Measurements from ENCODE around the gene B4GALNT3. TPM values are rescaled to one million over a fixed set of nuclear protein-coding genes. Genes with fewer than 3 reads are reported as not detected.

B4GALNT3 gene
- total and polyA plus RNA-seq, 2 of the 13 experiments (the other 11 are each of a cell fraction or from before 2014, with no cell fraction given) = 3.2 to 4.4 TPM

DNA sequence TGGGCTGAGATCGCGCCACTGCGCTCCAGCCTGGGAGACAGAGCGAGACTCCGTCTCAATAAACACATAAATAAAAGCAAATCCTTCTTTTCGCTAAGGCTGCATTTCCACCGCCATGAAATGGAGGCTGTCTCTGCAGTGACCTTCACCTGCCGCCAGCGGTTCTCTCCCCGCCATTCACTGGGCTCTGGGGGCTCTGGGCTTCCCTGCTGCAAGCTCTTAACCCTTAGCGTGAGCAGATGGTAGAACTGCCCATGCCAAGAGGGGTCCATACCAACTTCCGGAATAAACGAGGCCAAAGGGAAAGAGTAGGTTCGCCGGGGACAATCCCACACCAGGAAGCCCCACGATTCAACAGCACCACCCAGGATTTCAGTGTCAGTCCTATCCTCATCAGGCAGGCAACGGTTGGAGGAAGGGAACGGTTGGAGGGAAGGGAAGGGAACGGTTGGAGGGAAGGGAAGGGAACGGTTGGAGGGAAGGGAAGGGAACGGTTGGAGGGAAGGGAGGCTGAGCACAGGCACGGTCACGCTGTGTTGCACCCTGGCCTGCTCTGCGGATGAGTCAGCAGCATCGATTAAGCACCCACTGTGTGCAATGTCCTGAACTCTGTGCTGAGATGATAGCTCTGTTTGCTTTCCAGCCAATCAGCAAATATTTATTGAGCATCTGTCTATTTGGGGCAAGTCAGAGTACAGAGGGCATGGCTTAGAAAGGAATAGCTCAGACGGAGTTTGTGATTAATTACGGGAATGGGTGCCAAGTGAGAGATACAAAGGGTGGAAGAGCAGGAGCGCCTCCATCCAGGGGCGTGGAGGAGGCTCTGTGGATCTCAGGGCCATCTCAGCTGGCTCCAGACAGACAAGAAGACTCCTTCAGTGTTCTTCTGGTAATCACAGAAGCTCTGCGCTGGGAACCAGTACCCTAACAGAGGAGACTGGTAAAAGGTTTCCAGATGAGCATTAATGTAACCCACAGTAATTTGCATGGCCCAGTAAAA lies 125.6 kb downstream of the B4GALNT3 start (continued):
- no peak for TF ChIP-seq ZBTB2 (CRISPR knock-in tag; IDR thresholded peaks at IDR 0.05; ENCODE audit: low read depth)
- TF ChIP-seq CREB1 (IDR thresholded peaks at IDR 0.05) = 0 out of 2 replicates have a peak, but pooled peaks have one; percentile 5
- TF ChIP-seq CREB1 (CRISPR knock-in tag; IDR thresholded peaks at IDR 0.05) = peak; percentile 63
- TF ChIP-seq ZNF569 (CRISPR knock-in tag; IDR thresholded peaks at IDR 0.05; ENCODE audit: borderline replicate concordance) = 0 out of 2 replicates have a peak, but pooled peaks have one; percentile 53
- TF ChIP-seq, protein P1, sequence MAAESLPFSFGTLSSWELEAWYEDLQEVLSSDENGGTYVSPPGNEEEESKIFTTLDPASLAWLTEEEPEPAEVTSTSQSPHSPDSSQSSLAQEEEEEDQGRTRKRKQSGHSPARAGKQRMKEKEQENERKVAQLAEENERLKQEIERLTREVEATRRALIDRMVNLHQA (CRISPR knock-in tag; IDR thresholded peaks at IDR 0.05) = no peak
- no peak for TF ChIP-seq GLMP (CRISPR knock-in tag; IDR thresholded peaks at IDR 0.05; ENCODE audit: borderline replicate concordance)
- TF ChIP-seq ZNF678 (CRISPR knock-in tag; IDR thresholded peaks at IDR 0.05) = no peak
- TF ChIP-seq, protein P2, sequence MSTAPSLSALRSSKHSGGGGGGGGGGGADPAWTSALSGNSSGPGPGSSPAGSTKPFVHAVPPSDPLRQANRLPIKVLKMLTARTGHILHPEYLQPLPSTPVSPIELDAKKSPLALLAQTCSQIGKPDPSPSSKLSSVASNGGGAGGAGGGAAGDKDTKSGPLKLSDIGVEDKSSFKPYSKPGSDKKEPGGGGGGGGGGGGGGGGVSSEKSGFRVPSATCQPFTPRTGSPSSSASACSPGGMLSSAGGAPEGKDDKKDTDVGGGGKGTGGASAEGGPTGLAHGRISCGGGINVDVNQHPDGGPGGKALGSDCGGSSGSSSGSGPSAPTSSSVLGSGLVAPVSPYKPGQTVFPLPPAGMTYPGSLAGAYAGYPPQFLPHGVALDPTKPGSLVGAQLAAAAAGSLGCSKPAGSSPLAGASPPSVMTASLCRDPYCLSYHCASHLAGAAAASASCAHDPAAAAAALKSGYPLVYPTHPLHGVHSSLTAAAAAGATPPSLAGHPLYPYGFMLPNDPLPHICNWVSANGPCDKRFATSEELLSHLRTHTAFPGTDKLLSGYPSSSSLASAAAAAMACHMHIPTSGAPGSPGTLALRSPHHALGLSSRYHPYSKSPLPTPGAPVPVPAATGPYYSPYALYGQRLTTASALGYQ (CRISPR knock-in tag; IDR thresholded peaks at IDR 0.05) = peak; percentile 94; the same call in 1 of the 2 replicates
- no peak for TF ChIP-seq CBX2 (IDR thresholded peaks at IDR 0.05; ENCODE audit: low read depth, low read length)
- no peak for TF ChIP-seq CBX2 (CRISPR knock-in tag; IDR thresholded peaks at IDR 0.05; ENCODE audit: low read depth)
- no peak for TF ChIP-seq SMAD1 (CRISPR knock-in tag; IDR thresholded peaks at IDR 0.05; ENCODE audit: borderline replicate concordance, low read depth)
- 0 out of 2 replicates have a peak, but pooled peaks have one; percentile 37 for TF ChIP-seq ARNT2 (CRISPR knock-in tag; IDR thresholded peaks at IDR 0.05; ENCODE audit: low read depth)
- peak; percentile 97 for TF ChIP-seq SMARCC2 (IDR thresholded peaks at IDR 0.05)
- peak; percentile 66; the same call in 1 of the 2 replicates for TF ChIP-seq NR2C2 (CRISPR knock-in tag; IDR thresholded peaks at IDR 0.05; ENCODE audit: borderline replicate concordance)
- peak in 1 of 2 experiments; percentile 74; a peak in 1 of 4 replicates for TF ChIP-seq KLF16 (CRISPR knock-in tag; IDR thresholded peaks at IDR 0.05)
- no peak for TF ChIP-seq TEF (CRISPR knock-in tag; IDR thresholded peaks at IDR 0.05)
- TF ChIP-seq ZNF333 (CRISPR knock-in tag; IDR thresholded peaks at IDR 0.05; ENCODE audit: borderline replicate concordance) = peak; percentile 60; the same call in 1 of the 2 replicates
- no peak for TF ChIP-seq SYNCRIP (IDR thresholded peaks at IDR 0.05; ENCODE audit: insufficient read depth, low read depth, low read length)
- TF ChIP-seq, protein P3, sequence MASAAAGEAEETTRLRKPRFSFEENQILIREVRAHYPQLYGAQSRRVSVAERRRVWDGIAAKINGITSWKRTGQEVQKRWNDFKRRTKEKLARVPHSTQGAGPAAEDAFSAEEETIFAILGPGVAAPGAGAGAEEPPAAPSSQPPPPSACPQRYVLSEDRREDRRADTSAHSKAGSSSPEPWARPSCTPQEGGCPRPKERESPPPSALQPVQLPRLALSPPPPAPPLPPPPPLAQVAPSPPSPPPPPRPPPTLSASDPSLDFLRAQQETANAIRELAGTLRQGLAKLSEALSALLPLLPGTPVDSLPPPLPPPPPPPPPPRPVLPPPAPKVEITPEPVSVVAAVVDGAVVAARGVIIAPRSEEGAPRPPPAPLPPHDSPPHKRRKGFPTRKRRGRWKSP (CRISPR knock-in tag; IDR thresholded peaks at IDR 0.05) = peak; percentile 64; the same call in 1 of the 2 replicates
- TF ChIP-seq SAP130 (CRISPR knock-in tag; IDR thresholded peaks at IDR 0.05; ENCODE audit: low read depth) = peak; percentile 82
- no peak for TF ChIP-seq ZNF7 (CRISPR knock-in tag; IDR thresholded peaks at IDR 0.05)
